Adrenal gland (tissue), 12 donors: ENCODE data around the gene TPRX1. TPM values are rescaled to one million over a fixed set of nuclear protein-coding genes. Genes with fewer than 3 reads are reported as not detected.

ENCODE experiments used
- DNase-seq, 7 donors: peaks; one replicate each; pipeline ENCODE4 v3.0.0-alpha.2; 2019 to 2020
- H3K27ac ChIP-seq, 5 donors: fragments of 200-600 bp; sonication (generic) in 4 of 5; 1 replicate in 3 of 5; 2 replicates in 2 of 5; pipeline versions ENCODE4 v1.5.1 to v1.8.0; 2016 to 2020; ENCODE audit warnings: mild to moderate bottlenecking in 1 of 5
- H3K27me3 ChIP-seq: fragments of 200-600 bp; 2 replicates; pipeline ENCODE4 v1.8.0; 2021
- H3K36me3 ChIP-seq, 2 donors: fragments of 200-600 bp; replicated peaks in 1 of 2; 1 replicate in 1 of 2; 2 replicates in 1 of 2; pipeline versions ENCODE4 v1.5.1 to v1.8.0; 2018 to 2022
- H3K4me1 ChIP-seq, 2 donors: fragments of 200-600 bp; replicated peaks in 1 of 2; 1 replicate in 1 of 2; 2 replicates in 1 of 2; pipeline versions ENCODE4 v1.5.1 to v1.8.0; 2018 to 2021
- H3K4me3 ChIP-seq, 4 donors: fragments of 200-600 bp; sonication (generic) in 3 of 4; one replicate each; pipeline ENCODE4 v1.5.1; 2016 to 2018
- H3K9me3 ChIP-seq, 3 donors: fragments of 200-600 bp; sonication (generic) in 1 of 3; replicated peaks in 1 of 3; 1 replicate in 2 of 3; 2 replicates in 1 of 3; pipeline versions ENCODE4 v1.5.1 to v1.8.0; 2016 to 2021
- POLR2A ChIP-seq, 2 donors: fragments of 450-650 bp; IDR thresholded peaks; one replicate each; pipeline ENCODE4 v1.6.1; 2017; ENCODE audit warnings: antibody characterized with exemption in 2 of 2, mild to moderate bottlenecking in 2 of 2, moderate library complexity in 1 of 2
- WGBS, 4 donors: extraction: QIAGEN DNeasy Blood & Tissue Kit in 2 of 4; methylation state at CpG; one replicate each; pipeline versions ENCODE4 v1.1.5 to v1.1.7; 2013 to 2017; 5-methylcytosine and 5-hydroxymethylcytosine counted together
- intact Hi-C, 2 donors: fragments of 100-400 bp; cut with DNase I; formaldehyde crosslinking; loops; one replicate each; pipeline versions ENCODE4 v1.14.1 to v1.15.0; 2022 to 2023
- polyA plus RNA-seq, 3 donors: library from polyadenylated mRNA; stranded (reverse); fragments of 200-250 nt in 2 of 3; fragments of 350-450 nt in 1 of 3; fragmentation: Illumina TruSeq in 1 of 3; extraction: RNeasy Lipid Tissue Mini Kit (QIAGEN cat#74804) in 1 of 3; gene quantifications; one replicate each; pipeline ENCODE4 v1.2.3, GENCODE V29; 2013 to 2014
- total RNA-seq, 9 donors: library from RNA; depleted of rRNA in 4 of 9; stranded (reverse); fragments of >200 nt in 4 of 9; fragments of 120-200 nt in 1 of 9; fragmentation: NEBNext Ultra II Directional in 1 of 9; extraction: Animal tissue kit (Norgen Biotek cat#: 25700) in 1 of 9; gene quantifications; one replicate each; pipeline versions ENCODE4 v1.1.0 to v1.2.4, GENCODE V29; 2013 to 2023
- TF ChIP-seq, protein P1 (sequence below), 6 experiments: fragments of 450-650 bp in 4 of 6; fragments of 200-600 bp in 2 of 6; sonication (generic) in 1 of 6; IDR thresholded peaks; 1 replicate in 5 of 6; 2 replicates in 1 of 6; pipeline versions ENCODE4 v1.5.1 to v1.8.0; 2016 to 2021; ENCODE audit warnings: antibody characterized with exemption in 6 of 6, mild to moderate bottlenecking in 2 of 6, moderate library complexity in 1 of 6
- donor health status: healthy with polysubstance abuse.
- donor health status: Bipolar disorder and iron deficiency.
- donor health status: DM: yes; HTN: yes; CAD: no.
- donor health status: DM: no; HTN: no; CAD: no.
- donor health status: DM: no; HTN: no; CAD: no.
- donor health status: DM: yes; HTN: yes; CAD: no.

TPRX1 gene
- total and polyA plus RNA-seq, 12 donors: not detected

DNA sequence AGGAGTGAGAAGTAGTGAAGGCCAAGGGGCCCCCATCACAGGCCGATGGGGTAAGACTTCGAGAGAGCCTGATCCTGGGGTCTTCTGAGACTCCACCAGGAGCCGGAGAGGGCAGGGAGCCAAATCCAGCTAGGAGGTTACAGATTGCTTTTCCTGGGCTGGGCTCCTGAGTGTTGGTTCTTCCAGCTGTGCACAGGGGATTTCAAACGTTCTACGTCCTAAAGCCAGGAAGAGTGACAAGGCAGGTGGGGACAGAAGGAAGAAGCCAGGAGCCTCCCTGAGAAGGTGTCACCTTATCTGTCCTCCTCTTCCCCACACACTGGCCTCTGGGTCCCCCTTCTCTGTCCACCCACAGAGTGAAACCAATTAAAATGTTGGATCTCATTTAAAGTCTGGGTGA is 38.6 kb upstream of the TPRX1 start:
- no peak for TF ChIP-seq POLR2A (IDR thresholded peaks at IDR 0.05)
- TF ChIP-seq, protein P1, sequence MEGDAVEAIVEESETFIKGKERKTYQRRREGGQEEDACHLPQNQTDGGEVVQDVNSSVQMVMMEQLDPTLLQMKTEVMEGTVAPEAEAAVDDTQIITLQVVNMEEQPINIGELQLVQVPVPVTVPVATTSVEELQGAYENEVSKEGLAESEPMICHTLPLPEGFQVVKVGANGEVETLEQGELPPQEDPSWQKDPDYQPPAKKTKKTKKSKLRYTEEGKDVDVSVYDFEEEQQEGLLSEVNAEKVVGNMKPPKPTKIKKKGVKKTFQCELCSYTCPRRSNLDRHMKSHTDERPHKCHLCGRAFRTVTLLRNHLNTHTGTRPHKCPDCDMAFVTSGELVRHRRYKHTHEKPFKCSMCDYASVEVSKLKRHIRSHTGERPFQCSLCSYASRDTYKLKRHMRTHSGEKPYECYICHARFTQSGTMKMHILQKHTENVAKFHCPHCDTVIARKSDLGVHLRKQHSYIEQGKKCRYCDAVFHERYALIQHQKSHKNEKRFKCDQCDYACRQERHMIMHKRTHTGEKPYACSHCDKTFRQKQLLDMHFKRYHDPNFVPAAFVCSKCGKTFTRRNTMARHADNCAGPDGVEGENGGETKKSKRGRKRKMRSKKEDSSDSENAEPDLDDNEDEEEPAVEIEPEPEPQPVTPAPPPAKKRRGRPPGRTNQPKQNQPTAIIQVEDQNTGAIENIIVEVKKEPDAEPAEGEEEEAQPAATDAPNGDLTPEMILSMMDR (IDR thresholded peaks at IDR 0.05): no peak
- DNase-seq: no peak
- WGBS, 4 donors: 51 to 64% (median 58%) methylated on average over 5 of the region's 5 CpGs
- intact Hi-C loops: no loop called here
- Histone ChIP-seq H3K27me3 (peaks cover 3% of the 10 kb centered on the region), H3K27ac (no peak overlapping the region), H3K9me3 (no peaks in the 10 kb centered on the region), H3K36me3 (no peaks in the 10 kb centered on the region), H3K4me3 (no peak overlapping the region), H3K4me1 (no peaks in the 10 kb centered on the region)

DNA sequence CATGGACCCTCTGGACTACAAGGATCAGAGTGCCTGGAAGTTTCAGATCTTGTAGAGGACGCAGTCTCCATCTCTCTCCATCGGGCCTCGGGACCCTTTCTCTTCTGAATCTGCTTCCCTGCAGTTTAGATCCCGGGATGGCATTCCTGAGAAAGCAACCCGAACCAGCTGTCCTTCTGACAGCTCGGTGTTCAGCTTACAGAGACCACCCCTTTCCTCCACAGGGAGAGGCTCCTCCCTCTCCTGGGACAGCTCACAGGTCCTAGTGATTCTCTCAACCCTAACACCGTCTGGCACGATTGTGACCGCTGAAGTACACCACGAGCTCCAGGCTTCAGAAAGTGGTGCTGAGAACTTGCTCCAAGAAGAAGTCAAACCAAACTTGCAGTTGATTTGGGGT is 35.6 kb upstream of the TPRX1 start:
- intact Hi-C loops: no loop called here
- no peaks in the 10 kb centered on the region for H3K9me3 ChIP-seq
- no peaks in the 10 kb centered on the region for H3K4me1 ChIP-seq
- no peak for TF ChIP-seq POLR2A (IDR thresholded peaks at IDR 0.05)
- TF ChIP-seq, protein P1 (IDR thresholded peaks at IDR 0.05): no peak
- no peak for DNase-seq
- 35 to 49% (median 41%) methylated on average over 10 of the region's 10 CpGs for WGBS, 4 donors
- no peak overlapping the region for H3K27ac ChIP-seq
- H3K27me3 ChIP-seq: peaks cover 3% of the 10 kb centered on the region
- H3K36me3 ChIP-seq: no peaks in the 10 kb centered on the region
- H3K4me3 ChIP-seq: no peak overlapping the region

DNA sequence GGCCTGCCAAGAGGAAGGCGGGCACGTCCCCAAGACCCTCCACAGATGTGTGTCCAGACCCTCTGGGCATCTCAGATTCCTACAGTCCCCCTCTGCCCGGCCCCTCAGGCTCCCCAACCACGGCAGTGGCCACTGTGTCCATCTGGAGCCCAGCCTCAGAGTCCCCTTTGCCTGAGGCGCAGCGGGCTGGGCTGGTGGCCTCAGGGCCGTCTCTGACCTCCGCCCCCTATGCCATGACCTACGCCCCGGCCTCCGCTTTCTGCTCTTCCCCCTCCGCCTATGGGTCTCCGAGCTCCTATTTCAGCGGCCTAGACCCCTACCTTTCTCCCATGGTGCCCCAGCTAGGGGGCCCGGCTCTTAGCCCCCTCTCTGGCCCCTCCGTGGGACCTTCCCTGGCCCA is 35.1 kb upstream of the TPRX1 start:
- TF ChIP-seq, protein P1 (IDR thresholded peaks at IDR 0.05): no peak
- TF ChIP-seq POLR2A (IDR thresholded peaks at IDR 0.05): no peak
- no peak for DNase-seq
- Histone ChIP-seq H3K27ac (no peak overlapping the region), H3K4me3 (no peak overlapping the region), H3K9me3 (no peaks in the 10 kb centered on the region), H3K27me3 (peaks cover 3% of the 10 kb centered on the region), H3K36me3 (no peaks in the 10 kb centered on the region), H3K4me1 (no peaks in the 10 kb centered on the region)
- 74 to 86% (median 78%) methylated on average over 10 to 16 of the region's 16 CpGs for whole genome bisulfite sequencing, 4 donors
- intact Hi-C loops: no loop called here

DNA sequence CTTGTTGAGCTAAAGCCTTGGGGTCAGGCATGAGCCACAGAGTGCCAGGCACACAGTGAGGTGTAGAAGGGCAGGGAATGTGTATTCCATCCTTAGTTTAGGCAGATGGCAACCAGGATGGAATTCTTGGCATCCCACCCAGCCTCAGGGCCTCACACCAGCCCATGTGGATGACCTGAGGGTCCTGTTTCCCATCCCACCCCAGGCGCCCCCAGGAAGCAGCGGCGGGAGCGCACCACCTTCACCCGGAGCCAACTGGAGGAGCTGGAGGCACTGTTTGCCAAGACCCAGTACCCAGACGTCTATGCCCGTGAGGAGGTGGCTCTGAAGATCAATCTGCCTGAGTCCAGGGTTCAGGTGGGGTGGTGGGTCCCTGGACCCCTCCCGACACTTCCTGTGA is 31.7 kb upstream of the TPRX1 start:
- Histone ChIP-seq H3K4me3 (no peak overlapping the region), H3K36me3 (no peaks in the 10 kb centered on the region), H3K9me3 (no peaks in the 10 kb centered on the region), H3K27me3 (no peaks in the 10 kb centered on the region), H3K27ac (no peak overlapping the region), H3K4me1 (no peaks in the 10 kb centered on the region)
- TF ChIP-seq, protein P1 (IDR thresholded peaks at IDR 0.05): no peak
- no peak for TF ChIP-seq POLR2A (IDR thresholded peaks at IDR 0.05)
- intact Hi-C loops: no loop called here
- WGBS, 4 donors: 63 to 83% (median 74%) methylated on average over 1 to 8 of the region's 8 CpGs
- DNase-seq: no peak
